GM19025 (cell line): Measurements from ENCODE around the gene NFIX.

Experiments
- ATAC-seq: cut with Tn5 transposase; IDR thresholded peaks from one replicate; pipeline ENCODE4 v1.9.1; 2021; ENCODE audit warnings: mild to moderate bottlenecking, low read depth, moderate library complexity; ENCODE audit not compliant: unreplicated experiment

Gene NFIX

DNA sequence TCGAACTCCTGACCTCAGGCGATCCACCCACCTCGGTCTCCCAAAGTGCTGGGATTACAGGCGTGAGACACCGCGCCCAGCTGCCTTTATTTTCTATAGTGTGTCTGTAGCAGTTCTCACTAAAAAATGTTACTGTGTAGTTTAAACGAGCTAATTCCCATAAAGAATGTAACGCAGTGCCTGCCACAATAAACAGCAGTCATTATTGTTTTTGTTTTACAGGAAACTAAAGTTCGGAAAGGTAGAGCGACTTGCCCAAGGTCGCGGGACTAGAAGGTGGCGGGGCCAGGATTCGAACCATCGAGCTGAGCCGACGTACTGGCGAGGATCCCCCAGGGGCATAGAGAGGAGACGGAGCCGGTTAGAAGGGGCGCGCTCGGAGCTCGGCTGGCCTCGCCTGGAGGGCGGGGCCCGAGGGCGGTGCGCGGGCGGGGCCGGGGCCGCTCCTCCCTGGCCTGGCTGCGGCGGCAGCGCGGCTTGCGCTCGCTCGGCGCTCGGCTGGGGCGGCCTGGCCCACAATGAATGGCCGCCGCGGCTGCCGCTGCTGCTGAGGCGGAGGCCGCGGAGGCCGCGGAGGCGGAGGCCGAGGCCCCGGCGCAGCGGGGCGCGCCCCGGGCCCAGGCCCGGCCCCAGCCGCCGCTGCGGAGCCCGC, 122.6 kb downstream of the NFIX start, which contains the start of gene NACC1:
Gene NACC1, plus strand, starts transcription at position 493 of the 652 bp plus-strand sequence. CDS start 16,944 bp downstream, outside the sequence.
- peak; percentile 64 for ATAC-seq

DNA sequence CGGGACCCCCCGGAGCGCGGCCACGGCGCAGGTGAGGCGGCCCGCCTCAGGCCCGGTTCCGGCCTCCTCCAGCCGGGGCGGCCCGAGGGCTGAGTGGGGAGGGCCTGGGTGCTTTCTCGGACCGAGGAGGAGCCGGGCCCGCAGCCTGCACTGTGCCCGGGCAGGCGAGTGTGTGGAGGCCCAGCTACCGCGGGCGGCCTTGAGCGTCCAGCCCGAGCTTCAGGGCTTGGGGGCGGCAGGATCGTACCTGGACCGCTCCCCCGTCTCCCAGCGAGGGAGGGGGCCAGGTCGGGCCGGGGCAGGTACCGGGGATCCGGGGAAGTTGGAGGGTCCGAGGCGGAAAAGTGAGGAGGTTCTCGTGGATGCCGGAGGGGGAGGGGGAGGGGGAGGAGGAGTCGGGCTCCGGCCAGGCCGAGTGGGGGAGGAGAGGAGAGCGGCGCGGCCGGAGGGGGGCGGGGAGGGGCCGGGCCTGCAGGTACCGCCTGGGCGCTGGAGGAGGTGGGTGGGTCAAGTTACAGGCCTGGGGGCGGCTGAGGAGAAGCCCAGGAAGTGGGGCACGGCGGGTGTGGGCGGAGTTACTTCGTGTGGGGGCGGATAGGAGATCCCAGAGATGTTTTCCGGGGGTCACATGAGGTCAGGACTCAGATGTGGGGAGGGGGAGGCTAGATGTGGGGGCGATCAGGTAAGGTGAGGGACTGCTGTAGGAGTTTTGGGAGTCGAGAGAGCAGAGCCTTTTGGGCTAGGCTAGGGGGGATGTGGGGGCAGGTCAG, 123.3 kb downstream of the NFIX start:
- ATAC-seq = peak; percentile 6

DNA sequence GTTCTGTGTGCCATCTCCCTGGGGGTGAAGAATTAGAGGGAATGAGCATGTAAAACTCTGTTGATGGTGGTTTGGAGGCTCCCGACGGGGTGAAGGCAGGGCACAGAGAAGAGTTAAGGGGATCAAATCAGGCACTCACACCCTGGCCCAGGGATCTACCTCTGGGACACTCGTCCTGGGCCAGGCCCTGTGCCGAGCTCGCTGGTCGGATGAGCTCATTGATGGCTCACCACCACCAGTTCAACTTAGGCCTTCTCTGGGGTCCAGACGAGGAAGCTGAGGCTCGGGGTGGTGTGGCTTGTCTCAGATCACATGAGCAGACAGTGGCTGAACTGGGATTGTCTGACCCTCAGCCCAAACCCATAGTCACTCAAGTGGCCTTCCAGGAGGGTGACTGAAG, 124.4 kb downstream of the NFIX start:
- ATAC-seq = no peak

DNA sequence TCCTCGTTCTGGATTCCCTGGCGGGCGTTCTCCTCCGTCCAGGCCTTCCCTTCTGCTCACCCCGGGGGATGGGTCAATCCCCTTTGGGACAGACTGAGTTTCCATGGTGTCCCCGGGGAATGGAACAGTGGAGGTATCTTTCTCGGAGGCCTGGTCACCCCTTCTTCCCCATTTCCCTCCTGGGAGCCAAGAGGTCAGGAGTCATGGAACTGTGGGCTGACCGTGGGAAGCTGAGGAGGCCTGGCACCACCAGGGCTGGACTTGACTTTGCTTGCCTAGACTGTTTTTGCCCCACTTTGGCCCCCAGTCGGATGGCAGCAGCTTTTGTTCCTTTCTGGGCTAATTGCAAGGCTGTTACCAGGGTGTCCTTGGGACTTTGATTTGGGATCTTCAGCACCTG, 124.8 kb downstream of the NFIX start:
- no peak for ATAC-seq

DNA sequence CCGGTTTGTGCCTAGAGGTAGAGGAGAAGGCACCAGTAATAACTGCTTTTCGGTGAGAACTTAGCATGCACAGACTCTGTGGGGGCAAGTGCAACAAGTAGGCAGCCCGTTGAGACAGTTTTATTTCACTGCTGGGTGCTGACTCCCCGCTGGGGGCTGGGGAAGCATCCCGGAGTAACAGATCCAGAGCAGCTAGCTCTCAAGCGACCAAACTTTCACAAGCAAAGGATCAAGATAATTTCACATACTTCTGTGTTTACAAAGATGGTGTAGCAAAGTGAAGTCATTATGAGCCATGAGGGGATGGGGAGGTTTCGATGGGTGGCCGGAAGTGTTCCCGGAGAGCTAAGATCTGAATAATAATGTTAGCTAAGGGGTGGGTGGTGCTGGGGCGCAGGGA, 125.5 kb downstream of the NFIX start:
- ATAC-seq = no peak

DNA sequence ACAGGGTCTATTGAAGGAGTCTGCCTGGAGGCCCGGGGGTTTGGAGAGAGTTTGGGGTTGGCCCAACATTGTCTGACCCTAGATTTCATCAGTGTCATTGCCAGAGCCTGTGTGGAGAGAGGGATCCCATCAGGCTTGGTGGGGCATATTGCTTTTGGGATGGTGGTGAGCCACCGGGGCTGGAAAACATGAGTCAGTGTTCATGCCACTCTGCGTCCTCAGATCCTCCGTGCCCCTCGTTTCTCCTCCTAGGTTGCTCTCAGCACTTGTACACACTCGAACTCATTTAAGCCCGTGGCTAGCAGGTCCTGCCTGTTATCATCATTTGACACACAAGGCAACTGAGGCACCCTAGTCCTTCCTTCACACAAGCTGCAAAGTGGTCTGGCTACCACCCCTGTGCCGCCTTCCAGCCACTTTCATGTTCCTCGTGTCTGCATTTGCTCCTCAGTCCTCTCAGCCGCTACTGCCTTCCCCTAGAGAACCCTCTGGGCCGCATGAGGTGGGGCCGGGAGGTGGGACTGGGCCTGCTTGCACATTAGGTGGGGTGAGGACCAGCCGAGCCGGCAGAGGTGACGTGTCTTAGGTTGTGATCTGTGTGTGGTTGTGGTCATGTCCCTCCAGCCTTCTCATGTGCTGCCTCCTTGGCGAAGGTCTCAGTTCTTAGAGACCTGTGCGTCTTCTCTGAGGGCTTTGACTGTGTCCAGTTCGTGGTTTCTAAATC, 126.4 kb downstream of the NFIX start:
- no peak for ATAC-seq

DNA sequence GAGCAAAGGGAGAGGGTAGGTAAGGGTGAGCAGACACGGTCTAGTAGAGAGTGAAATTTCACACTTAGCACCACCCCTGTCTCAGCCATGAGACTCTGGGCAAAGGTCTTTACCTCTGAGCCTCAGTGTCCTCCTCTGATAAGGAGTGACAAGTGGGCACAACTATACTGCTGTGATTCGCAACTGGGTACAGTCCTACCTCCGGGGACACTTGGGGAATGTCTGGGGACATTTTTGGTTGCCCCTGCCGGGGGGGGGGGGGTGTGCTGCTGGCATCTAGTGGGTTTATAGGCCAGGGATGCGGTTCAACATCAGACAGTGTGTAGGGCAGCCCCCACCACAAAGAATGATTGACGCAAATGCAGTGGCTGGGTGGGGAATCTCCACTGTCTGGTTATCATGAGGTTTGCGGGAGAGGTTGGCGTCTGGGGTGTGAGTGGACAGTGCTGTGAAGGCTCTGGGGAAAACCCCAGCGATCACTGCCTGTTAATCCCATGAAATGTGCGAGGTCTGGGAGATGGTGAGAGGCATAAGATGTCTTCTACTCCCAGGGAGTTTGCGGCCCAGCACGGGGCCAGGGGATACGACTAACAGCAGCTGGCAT, 127.1 kb downstream of the NFIX start:
- no peak for ATAC-seq

DNA sequence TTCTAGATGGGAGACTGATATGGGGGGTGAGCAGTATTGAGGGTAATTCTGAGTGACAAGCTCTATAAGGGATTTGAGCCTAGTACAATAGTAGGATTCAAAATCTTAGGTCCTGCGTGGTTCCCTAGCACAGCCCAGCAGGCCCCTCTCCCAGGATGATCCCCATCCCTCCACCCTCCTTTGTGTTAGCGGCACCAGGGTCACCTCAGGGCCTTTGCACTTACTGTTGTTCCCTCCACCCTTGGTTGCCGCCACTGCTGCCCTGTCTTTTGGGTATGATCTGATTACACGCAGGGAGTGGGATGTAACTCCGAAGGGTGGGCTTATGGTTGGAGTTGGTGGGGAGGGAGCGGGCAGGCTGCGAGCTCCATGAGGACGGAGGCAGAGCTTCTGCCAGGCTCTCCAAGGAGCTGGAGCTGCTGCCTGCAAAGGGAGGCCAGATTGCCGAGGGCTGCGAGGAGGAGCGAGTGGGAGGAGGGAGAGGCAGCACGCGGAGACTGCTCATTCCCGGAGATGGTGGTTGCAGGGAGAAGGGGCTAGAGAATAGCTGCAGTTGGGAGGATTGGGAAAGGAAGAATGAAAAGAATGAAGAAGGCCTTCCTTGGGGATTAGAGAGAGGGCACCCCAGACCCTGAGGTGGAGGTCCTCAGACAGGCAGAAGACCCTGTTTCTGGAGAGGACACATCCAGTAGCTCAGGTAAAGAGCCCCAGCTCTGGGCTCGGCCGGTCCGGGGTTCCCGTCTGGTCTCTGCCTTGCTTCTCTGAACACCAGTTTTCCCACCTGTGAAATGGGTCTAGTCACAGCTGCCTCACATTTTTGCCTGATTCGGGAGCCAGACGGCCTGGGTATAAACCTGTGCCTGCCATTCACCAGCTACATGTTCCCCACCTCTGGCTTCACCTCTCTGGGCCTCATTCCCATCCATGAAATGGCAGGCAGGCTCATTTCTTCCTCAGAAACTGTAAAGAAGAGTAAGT, 128.0 kb downstream of the NFIX start:
- ATAC-seq = no peak

DNA sequence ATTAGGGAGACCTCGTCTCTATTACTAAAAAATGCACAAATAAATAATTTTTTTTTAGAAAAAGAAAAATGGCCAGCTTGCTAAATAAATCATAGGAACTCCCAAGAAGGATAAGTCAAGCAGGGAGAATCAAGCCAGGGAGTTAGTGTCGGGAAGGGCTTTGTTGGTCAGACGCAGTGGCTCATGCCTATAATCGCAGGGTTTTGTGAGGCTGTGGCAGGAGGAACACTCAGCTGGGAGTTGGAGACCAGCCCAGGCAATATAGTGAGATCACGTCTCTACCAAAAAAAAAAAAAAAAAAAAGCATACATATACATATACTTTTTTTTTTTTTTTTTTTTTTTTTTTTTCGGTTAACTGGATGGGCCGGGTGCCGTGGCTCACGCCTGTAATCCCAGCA, 131.8 kb downstream of the NFIX start:
- no peak for ATAC-seq

DNA sequence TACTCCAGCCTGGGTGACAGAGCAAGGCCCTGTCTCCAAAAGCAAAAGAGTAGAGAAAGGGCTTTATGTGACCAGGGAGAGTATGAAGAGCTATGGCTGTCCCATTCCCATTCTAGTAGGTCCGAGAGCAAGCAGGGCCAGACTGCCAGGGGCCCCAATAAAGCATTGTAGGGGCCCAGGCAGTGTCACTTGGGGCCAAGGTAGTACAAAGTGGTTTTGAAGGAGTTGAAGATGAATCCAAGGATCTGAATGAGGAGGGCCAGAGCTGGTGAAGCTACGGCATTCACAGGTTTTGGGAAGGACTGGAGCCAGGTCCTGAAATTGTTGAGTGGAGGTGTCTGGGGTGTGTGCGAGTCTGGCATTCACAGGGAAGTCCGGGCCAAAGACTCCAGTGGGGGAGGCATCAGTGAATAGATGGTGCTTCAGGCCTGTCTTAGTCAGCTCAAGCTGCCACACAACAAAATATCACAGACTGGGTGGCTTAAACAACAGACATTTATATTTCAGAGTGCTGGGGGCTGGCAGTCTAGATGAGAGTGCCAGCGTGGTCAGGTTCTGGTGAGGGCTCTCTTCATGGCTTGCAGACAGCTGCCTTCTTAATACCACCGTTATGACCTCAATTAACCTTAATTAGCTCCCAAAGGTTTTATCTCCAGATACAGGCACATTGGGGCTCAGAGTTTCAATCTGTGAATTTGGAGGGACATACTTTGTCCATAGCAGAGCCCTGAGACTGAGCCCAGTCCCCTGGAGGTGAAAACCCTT, 132.7 kb downstream of the NFIX start:
- ATAC-seq = no peak

DNA sequence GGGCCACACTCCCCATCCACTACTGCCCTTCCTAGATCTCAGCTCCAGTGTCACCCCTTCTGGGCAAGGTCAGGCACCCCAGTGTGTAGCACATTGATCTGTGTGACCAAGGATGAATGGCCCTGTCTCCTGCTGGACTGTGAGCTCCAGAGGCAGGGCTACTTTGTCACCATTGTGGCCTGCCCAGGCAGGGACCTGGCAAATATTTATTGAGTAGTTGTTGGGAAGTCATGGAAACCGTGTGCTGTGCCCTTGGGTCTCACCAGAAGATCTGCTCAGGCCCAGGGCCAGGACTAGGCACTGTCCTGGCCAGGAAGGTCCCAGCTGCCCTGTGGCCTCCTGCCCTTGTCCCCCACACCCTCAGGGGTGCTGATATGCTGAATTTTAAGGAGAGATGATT, 133.3 kb downstream of the NFIX start:
- no peak for ATAC-seq

DNA sequence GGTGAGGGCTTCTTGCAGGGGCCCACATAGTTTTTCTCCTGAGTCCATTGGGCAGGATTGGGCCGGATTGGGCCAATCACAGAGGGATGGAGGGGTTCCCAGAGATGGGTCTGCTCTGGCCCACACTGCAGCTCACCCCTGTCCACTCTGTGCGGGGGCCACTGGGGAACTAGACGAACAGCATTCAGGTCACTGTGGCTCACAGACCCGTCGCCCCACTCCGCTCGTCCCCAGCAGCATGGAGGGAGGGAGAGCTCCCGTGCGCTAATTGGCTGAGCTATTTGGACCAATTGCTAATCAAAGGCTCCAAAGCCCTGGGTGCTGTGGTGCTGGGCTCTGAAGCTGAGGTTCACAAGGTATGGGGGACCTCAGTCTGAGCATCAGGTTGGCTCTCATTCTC, 134.1 kb downstream of the NFIX start:
- ATAC-seq = no peak

DNA sequence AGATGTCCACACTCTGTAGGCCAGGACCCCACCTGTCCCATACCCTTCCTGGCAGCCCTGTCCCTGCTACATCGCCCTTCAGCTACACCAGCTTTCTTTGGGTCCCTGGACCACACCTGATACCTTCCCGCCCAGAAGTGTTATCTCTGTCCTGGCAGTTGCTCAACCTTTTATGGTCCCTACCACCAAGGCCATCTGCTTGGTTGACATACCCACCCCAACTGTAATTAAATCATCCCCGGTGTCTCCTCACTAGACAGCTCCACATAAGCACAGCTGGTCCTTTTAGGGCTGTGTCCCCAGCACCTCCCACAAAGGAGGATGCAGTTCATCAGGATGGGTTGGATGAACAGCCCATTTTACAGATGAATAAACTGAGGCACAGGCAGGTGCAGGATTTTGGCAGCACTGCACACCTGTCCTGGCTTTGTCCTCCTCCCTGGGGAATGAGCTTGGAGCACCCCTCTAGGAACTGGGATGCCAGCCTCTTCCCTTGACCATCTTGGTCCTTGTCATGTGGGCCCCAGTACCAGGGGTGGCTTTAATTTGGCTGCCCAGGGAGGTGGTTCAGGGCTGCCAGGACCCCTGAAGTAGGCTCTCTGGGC, 135.7 kb downstream of the NFIX start:
- no peak for ATAC-seq

DNA sequence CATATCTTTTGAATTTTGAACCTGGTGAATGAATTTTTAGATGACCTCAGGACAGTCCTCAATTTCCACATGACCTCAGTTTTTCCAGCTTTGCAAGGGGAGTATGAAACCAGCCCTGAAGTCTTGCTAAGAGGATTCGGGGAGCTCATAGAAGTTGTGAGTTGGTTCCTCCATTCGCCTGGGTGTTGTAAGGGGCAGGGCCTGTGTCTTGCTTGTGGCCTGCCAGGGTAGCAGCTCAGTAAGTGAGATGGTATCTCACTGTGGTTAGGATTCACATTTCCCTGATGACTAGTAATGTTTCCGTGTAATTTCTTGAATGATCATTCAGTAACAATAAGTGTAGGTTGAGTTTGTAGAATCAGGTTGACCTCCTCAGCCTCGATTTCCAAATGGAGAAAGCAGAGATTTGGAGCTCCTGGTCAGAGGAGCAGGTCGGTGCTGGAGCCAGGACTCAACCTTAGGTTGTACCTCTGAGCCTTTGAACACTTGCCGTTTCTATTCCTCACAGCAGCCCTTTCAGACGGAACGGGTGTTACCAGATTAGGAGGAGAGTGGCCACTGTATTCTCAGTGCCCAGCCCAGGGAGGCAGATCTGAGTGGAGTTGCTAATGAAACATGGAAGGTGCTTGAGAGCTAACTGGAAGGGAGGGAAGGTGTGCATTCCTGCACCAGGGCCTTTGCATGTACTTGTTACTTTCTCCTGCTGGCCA, 137.4 kb downstream of the NFIX start:
- no peak for ATAC-seq

DNA sequence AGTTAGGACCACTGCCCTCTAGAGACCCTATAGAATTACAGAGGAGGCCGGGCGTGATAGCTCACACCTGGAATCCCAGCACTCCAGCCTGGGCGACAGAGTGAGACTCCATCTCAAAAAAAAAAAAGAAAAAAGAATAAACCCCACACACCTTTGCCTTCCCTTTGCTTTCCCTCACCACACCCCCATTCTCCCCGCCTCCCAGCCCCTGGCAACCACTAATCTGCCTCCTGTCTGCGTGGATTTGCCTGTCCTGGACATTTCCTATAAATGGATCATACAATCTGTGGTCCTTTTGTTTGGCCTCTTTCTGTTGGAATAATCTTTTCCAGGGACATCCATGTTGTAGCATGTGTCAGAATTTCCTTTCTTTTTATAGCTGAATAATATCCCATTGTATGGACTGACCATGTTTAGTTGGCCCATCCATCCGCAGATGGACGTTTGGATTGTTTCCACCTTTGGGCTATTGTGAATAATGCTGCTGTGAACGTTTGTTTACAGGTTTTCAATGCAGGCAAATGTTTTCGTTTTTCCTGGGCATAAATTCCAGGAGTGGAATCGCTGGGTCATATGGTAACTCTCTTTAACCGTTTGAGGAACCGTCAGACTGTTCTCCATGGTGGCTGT, 138.1 kb downstream of the NFIX start:
- ATAC-seq = no peak

DNA sequence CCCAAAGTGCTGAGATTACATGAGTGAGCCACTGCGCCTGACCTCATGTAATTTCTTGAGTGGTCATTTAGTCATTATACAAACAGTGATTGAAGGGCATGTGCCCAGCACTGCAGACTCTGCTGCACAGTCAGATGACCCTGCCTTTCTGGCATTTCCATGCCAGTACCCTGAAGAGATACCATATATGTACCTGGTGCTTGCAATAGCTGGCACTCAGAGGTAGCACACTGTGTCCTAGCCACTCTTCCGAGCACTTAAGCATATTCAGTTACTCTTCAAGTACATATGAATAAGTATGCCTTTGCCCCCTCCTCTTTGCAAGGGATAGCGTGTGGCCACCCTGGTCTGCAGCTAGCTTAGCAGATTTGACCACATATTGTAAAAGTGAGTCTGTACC, 139.4 kb downstream of the NFIX start:
- ATAC-seq = no peak
